H1 (cell line): ENCODE measurements around the gene LOXL4. TPM values are rescaled to one million over a fixed set of nuclear protein-coding genes. Genes with fewer than 3 reads are reported as not detected.
A peak's percentile ranks its signal among the peaks of the same experiment; 100 is the strongest.

ENCODE experiments used
- CTCF ChIA-PET: fragments of 300-600 bp; sonication (Branson Sonifier 250); formaldehyde crosslinking; loops from one replicate; lab custom pipeline; 2021; ENCODE audit not compliant: partially characterized antibody; lab: Charles Lee
- POLR2A ChIA-PET: fragments of 300-600 bp; sonication (Branson Sonifier 250); formaldehyde crosslinking; loops from one replicate; lab custom pipeline; 2021; ENCODE audit warnings: inconsistent platforms; ENCODE audit not compliant: partially characterized antibody; lab: Charles Lee
- DNase-seq, 2 experiments: peaks; one replicate each; pipeline versions ENCODE4 v3.0.0 to v3.0.0-alpha.2; 2010 to 2022; ENCODE audit warnings: low spot score in 2 of 2, low read depth in 1 of 2, mixed read lengths in 1 of 2
- FAIRE-seq: peaks from 2 replicates; lab custom pipeline; 2011; peaks lifted over from hg19 to GRCh38; lab: Jason Lieb, UNC
- H2AFZ ChIP-seq: 2 replicates; pipeline ENCODE4 v1.8.1; 2012; ENCODE audit warnings: low read length, inconsistent platforms
- H2AK5ac ChIP-seq: 2 replicates; pipeline ENCODE4 v1.6.1; 2013; ENCODE audit warnings: low read depth, low read length
- H2BK120ac ChIP-seq: replicated peaks from 2 replicates; pipeline ENCODE3; 2013; ENCODE audit warnings: low read depth, low read length, inconsistent platforms
- H2BK12ac ChIP-seq: 2 replicates; pipeline ENCODE4 v1.6.1; 2013; ENCODE audit warnings: low read depth, low read length
- H2BK15ac ChIP-seq: 2 replicates; pipeline ENCODE4 v1.6.1; 2013; ENCODE audit warnings: low read length
- H2BK20ac ChIP-seq: 2 replicates; pipeline ENCODE4 v1.6.1; 2013; ENCODE audit warnings: low read length
- H2BK5ac ChIP-seq: 2 replicates; pipeline ENCODE4 v1.6.1; 2013; ENCODE audit warnings: low read depth, low read length
- H3K14ac ChIP-seq: 2 replicates; pipeline ENCODE4 v1.6.1; 2013; ENCODE audit warnings: inconsistent platforms; ENCODE audit not compliant: insufficient read length
- H3K18ac ChIP-seq: 2 replicates; pipeline ENCODE4 v1.6.1; 2013; ENCODE audit warnings: low read length; ENCODE audit errors: extremely low read depth
- H3K23ac ChIP-seq: 2 replicates; pipeline ENCODE4 v1.6.1; 2013; ENCODE audit warnings: inconsistent platforms; ENCODE audit not compliant: insufficient read length
- H3K23me2 ChIP-seq: 2 replicates; pipeline ENCODE4 v1.6.1; 2013; ENCODE audit warnings: low read depth, low read length
- H3K27ac ChIP-seq: 2 replicates; pipeline ENCODE4 v1.6.1; 2011; ENCODE audit warnings: low read depth, low read length, inconsistent platforms
- H3K27me3 ChIP-seq, 4 experiments: replicated peaks in 1 of 4; 1 replicate in 1 of 4; 2 replicates in 3 of 4; pipeline versions ENCODE4 v1.6.1 to v1.8.1; 2011 to 2013; ENCODE audit warnings: low read length in 3 of 4, mild to moderate bottlenecking in 3 of 4, inconsistent platforms in 2 of 4, mixed read lengths in 2 of 4, moderate library complexity in 1 of 4; ENCODE audit not compliant: control insufficient read depth in 3 of 4, insufficient read depth in 3 of 4; ENCODE audit errors: extremely low read depth in 1 of 4
- H3K36me3 ChIP-seq, 4 experiments: 2 replicates each; pipeline versions ENCODE4 v1.6.1 to v1.8.1; 2011 to 2013; ENCODE audit warnings: mild to moderate bottlenecking in 4 of 4, low read length in 3 of 4, moderate library complexity in 2 of 4, control low read depth in 1 of 4, inconsistent platforms in 1 of 4; ENCODE audit not compliant: insufficient read depth in 4 of 4, control insufficient read depth in 2 of 4
- H3K4ac ChIP-seq: replicated peaks from 2 replicates; pipeline ENCODE3; 2013; ENCODE audit warnings: low read length, low read depth, mixed read lengths, inconsistent platforms; ENCODE audit not compliant: insufficient read length
- H3K4me1 ChIP-seq, 4 experiments: replicated peaks in 1 of 4; 1 replicate in 1 of 4; 2 replicates in 3 of 4; pipeline versions ENCODE4 v1.6.1 to v1.8.1; 2011 to 2013; ENCODE audit warnings: low read length in 3 of 4, inconsistent platforms in 2 of 4, mixed read lengths in 1 of 4; ENCODE audit not compliant: insufficient read depth in 4 of 4, control insufficient read depth in 3 of 4
- H3K4me2 ChIP-seq, 2 experiments: 2 replicates each; pipeline versions ENCODE4 v1.6.1 to v1.8.1; 2011 to 2013; ENCODE audit warnings: low read depth in 2 of 2, low read length in 2 of 2, control low read depth in 1 of 2, inconsistent platforms in 1 of 2, mild to moderate bottlenecking in 1 of 2; ENCODE audit not compliant: insufficient read depth in 1 of 2
- H3K4me3 ChIP-seq, 4 experiments: fragments of 200-600, 300-600 bp in 1 of 4; sonication (generic), shearing (Covaris generic), sonication (Bioruptor Twin) in 1 of 4; 2 replicates each; pipeline versions ENCODE4 v1.5.1 to v1.8.1; 2011 to 2016; ENCODE audit warnings: low read length in 4 of 4, low read depth in 3 of 4, control low read depth in 2 of 4, inconsistent platforms in 2 of 4, mild to moderate bottlenecking in 2 of 4, mixed read lengths in 1 of 4, moderate library complexity in 1 of 4; ENCODE audit not compliant: insufficient read depth in 2 of 4; ENCODE audit errors: extremely low read depth in 1 of 4
- H3K56ac ChIP-seq: replicated peaks from 2 replicates; pipeline ENCODE3; 2013; ENCODE audit warnings: low read depth, mild to moderate bottlenecking, mixed read lengths, low read length, inconsistent platforms; ENCODE audit not compliant: insufficient read length
- H3K79me1 ChIP-seq: 2 replicates; pipeline ENCODE4 v1.6.1; 2013; ENCODE audit warnings: low read depth, low read length, control low read depth
- H3K79me2 ChIP-seq, 2 experiments: 2 replicates each; pipeline versions ENCODE4 v1.6.1 to v1.8.1; 2012 to 2013; ENCODE audit warnings: low read length in 2 of 2, mild to moderate bottlenecking in 2 of 2, inconsistent platforms in 1 of 2; ENCODE audit not compliant: insufficient read depth in 2 of 2, control insufficient read depth in 1 of 2
- H3K9ac ChIP-seq, 4 experiments: replicated peaks in 1 of 4; 1 replicate in 1 of 4; 2 replicates in 3 of 4; pipeline versions ENCODE4 v1.6.1 to v1.8.1; 2011 to 2013; ENCODE audit warnings: low read depth in 3 of 4, low read length in 3 of 4, control low read depth in 2 of 4, mild to moderate bottlenecking in 2 of 4, moderate library complexity in 2 of 4, inconsistent platforms in 1 of 4; ENCODE audit errors: extremely low read depth in 1 of 4
- H3K9me3 ChIP-seq, 2 experiments: 2 replicates each; pipeline versions ENCODE4 v1.6.1 to v1.8.1; 2012 to 2013; ENCODE audit warnings: mild to moderate bottlenecking in 2 of 2, moderate library complexity in 2 of 2, control low read depth in 1 of 2, inconsistent platforms in 1 of 2, low read depth in 1 of 2, low read length in 1 of 2, mixed read lengths in 1 of 2; ENCODE audit not compliant: insufficient read depth in 2 of 2
- H4K20me1 ChIP-seq, 2 experiments: replicated peaks in 1 of 2; 2 replicates each; pipeline versions ENCODE3 to v1.8.1; 2011 to 2013; ENCODE audit warnings: inconsistent platforms in 2 of 2, low read length in 2 of 2, mild to moderate bottlenecking in 1 of 2; ENCODE audit not compliant: insufficient read depth in 2 of 2, control insufficient read depth in 1 of 2
- H4K5ac ChIP-seq: 2 replicates; pipeline ENCODE4 v1.6.1; 2013; ENCODE audit warnings: low read length, low read depth, mixed read lengths, inconsistent platforms; ENCODE audit not compliant: insufficient read length
- H4K8ac ChIP-seq: 2 replicates; pipeline ENCODE4 v1.8.0; 2013; ENCODE audit warnings: mild to moderate bottlenecking, moderate library complexity, low read length, inconsistent platforms; ENCODE audit not compliant: insufficient read depth; ENCODE audit errors: extremely low read depth
- H4K91ac ChIP-seq: replicated peaks from 2 replicates; pipeline ENCODE3; 2013; ENCODE audit warnings: low read length, mixed read lengths, inconsistent platforms; ENCODE audit not compliant: insufficient read length
- CTBP2 ChIP-seq: IDR thresholded peaks from 2 replicates; pipeline ENCODE4 v1.7.0; 2011; ENCODE audit warnings: borderline replicate concordance, mild to moderate bottlenecking, moderate library complexity, mixed read lengths, low read length; ENCODE audit not compliant: insufficient read depth, insufficient read length
- HDAC6 ChIP-seq: IDR thresholded peaks from one replicate; pipeline ENCODE4 v1.7.1; 2012; ENCODE audit warnings: low read depth, mild to moderate bottlenecking, inconsistent platforms, low read length, moderate library complexity
- KDM5A ChIP-seq: fragments of 200-600 bp; IDR thresholded peaks from 2 replicates; pipeline ENCODE4 v1.7.1; 2012; ENCODE audit warnings: mild to moderate bottlenecking, low read length, inconsistent platforms, mixed read lengths
- RFX5 ChIP-seq: IDR thresholded peaks from 2 replicates; pipeline ENCODE4 v1.6.1; 2011; ENCODE audit warnings: low read depth, low read length, improper control_type of control experiment, borderline replicate concordance
- RNF2 ChIP-seq: fragments of 200-900, 300-1000 bp; sonication (generic); IDR thresholded peaks from 2 replicates; pipeline ENCODE4 v1.7.1; 2016; ENCODE audit warnings: borderline replicate concordance, low read depth, mild to moderate bottlenecking, antibody characterized with exemption, low read length; ENCODE audit not compliant: poor library complexity, severe bottlenecking; ENCODE audit errors: missing control alignments
- SAP30 ChIP-seq: fragments of 300-600 bp; sonication (generic); IDR thresholded peaks from 2 replicates; pipeline ENCODE4 v1.7.1; 2012; ENCODE audit warnings: low read length, moderate library complexity, mild to moderate bottlenecking, inconsistent platforms; ENCODE audit not compliant: insufficient read depth, insufficient replicate concordance
- SIN3A ChIP-seq, 2 experiments: IDR thresholded peaks in 1 of 2; conservative IDR thresholded peaks in 1 of 2; 2 replicates each; pipeline ENCODE4 v1.6.1; 2011 to 2012; ENCODE audit warnings: low read length in 2 of 2, improper control_type of control experiment in 1 of 2, low read depth in 1 of 2, mild to moderate bottlenecking in 1 of 2
- SIRT6 ChIP-seq: IDR thresholded peaks from one replicate; pipeline ENCODE4 v1.7.1; 2012; ENCODE audit warnings: low read length, inconsistent platforms
- SUZ12 ChIP-seq: fragments of 200-600 bp; sonication (generic); IDR thresholded peaks from 2 replicates; pipeline ENCODE4 v1.6.1; 2012; ENCODE audit warnings: mild to moderate bottlenecking, inconsistent platforms, low read length, moderate library complexity, mixed read lengths
- TCF12 ChIP-seq: IDR thresholded peaks from 2 replicates; pipeline ENCODE4 v1.6.1; 2011; ENCODE audit warnings: low read depth, mild to moderate bottlenecking, low read length
- WGBS, 2 experiments: shearing (Covaris generic) in 1 of 2; methylation state at CpG; one replicate each; pipeline versions ENCODE4 v1.1.6 to v1.1.7; 2013 to 2015; ENCODE audit warnings: low lambda C conversion rate in 2 of 2, mixed read lengths in 2 of 2, inconsistent platforms in 1 of 2, low coverage in 1 of 2, missing lambda C conversion rate in 1 of 2; ENCODE audit not compliant: insufficient replicate concordance in 2 of 2, insufficient coverage in 1 of 2, insufficient read length in 1 of 2; ENCODE audit errors: extremely low coverage in 1 of 2, missing lambda C conversion rate in 1 of 2; 5-methylcytosine and 5-hydroxymethylcytosine counted together
- polyA plus RNA-seq, 7 experiments: library from polyadenylated mRNA; depleted of rRNA in 3 of 7; stranded (reverse) in 5 of 7; unstranded in 2 of 7; fragments of >200 nt in 5 of 7; fragments of 200-250 nt in 2 of 7; gene quantifications; 1 replicate in 5 of 7; 2 replicates in 1 of 7; 4 replicates in 1 of 7; pipeline versions ENCODE4 v1.2.1 to v1.2.3, GENCODE V29; 2011 to 2013; ENCODE audit warnings: missing spikeins in 2 of 7, mixed read lengths in 2 of 7
- total RNA-seq: library from RNA; stranded (reverse); fragmentation: NEBNext Ultra II Directional; extraction: Animal tissue kit (Norgen Biotek cat#: 25700); gene quantifications from 2 replicates; pipeline ENCODE4 v1.2.1, GENCODE V29; 2021
- TF ChIP-seq, protein P1 (sequence below): IDR thresholded peaks from 2 replicates; pipeline ENCODE4 v1.6.1; 2012; ENCODE audit warnings: inconsistent platforms
- TF ChIP-seq, protein P2 (sequence below): IDR thresholded peaks from 2 replicates; pipeline ENCODE4 v1.6.1; 2012; ENCODE audit warnings: inconsistent platforms

LOXL4 gene
- total and polyA plus RNA-seq, 2 of the 8 experiments (the other 6 are each of a cell fraction or from before 2014, with no cell fraction given), result 0.13 to 0.27 TPM

DNA sequence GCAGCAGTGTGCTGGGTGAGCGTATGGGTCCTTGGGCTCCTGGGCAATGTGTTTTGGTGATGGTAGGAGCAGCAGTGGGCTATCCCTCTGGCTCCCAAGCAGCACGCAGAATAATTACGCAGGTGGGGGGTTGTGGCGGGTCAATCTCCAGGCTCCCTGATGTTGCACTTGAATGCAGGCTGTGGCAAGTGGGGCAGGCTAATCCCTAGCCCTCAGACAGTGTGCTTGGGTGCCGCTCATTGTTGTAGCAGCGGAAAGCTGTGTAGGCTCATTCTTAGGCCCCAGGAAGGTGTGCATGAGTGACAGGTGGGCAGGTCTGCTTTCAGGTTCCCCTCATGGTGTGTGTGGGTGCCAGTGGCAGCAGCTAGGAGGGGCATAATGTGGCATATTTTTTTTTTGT, 44.1 kb downstream of the LOXL4 start:
- H4K5ac ChIP-seq, result no peak overlapping the region
- no peak overlapping the region for H2AFZ ChIP-seq
- no peak overlapping the region for H3K18ac ChIP-seq
- H2BK120ac ChIP-seq, result no peak overlapping the region
- H4K20me1 ChIP-seq, result peaks cover 2 to 3% of the 10 kb centered on the region in 2 experiments
- no peaks in the 10 kb centered on the region for H3K79me1 ChIP-seq
- no peak overlapping the region for H3K27ac ChIP-seq
- POLR2A ChIA-PET, result no interaction called here
- peaks cover 0 to 18% of the 10 kb centered on the region in 2 experiments; a peak in 1 of 4 replicates for H3K79me2 ChIP-seq
- WGBS, 2 experiments, result 83% methylated on average over 5 of the region's 6 CpGs; no CpG with 5 or more reads in 1 of the 2 experiments
- H3K23ac ChIP-seq, result no peak overlapping the region
- H3K9me3 ChIP-seq, result no peaks in the 10 kb centered on the region; a peak in 1 of 4 replicates
- no peak overlapping the region for H3K56ac ChIP-seq
- DNase-seq (no peak), FAIRE-seq (no peak)
- no peak overlapping the region for H2BK15ac ChIP-seq
- no peak overlapping the region for H2AK5ac ChIP-seq
- no peaks in the 10 kb centered on the region; a peak in 1 of 8 replicates for H3K36me3 ChIP-seq
- peak overlapping the region in 1 of 2 experiments; percentile 18; a peak in 1 of 4 replicates for H3K4me2 ChIP-seq
- H4K91ac ChIP-seq, result no peak overlapping the region
- H3K14ac ChIP-seq, result no peak overlapping the region
- no peaks in the 10 kb centered on the region for H3K27me3 ChIP-seq
- no peak overlapping the region for H2BK12ac ChIP-seq
- H3K9ac ChIP-seq, result no peak overlapping the region
- H2BK20ac ChIP-seq, result no peak overlapping the region
- no peak overlapping the region for H2BK5ac ChIP-seq
- CTCF ChIA-PET, result no interaction called here
- H3K4me3 ChIP-seq, result no peak overlapping the region
- no peak overlapping the region for H3K4ac ChIP-seq
- H4K8ac ChIP-seq, result no peak overlapping the region
- H3K23me2 ChIP-seq, result no peaks in the 10 kb centered on the region
- H3K4me1 ChIP-seq, result peaks cover 0 to 5% (median 3%) of the 10 kb centered on the region in 4 experiments; a peak in 5 of 7 replicates
- TF ChIP-seq, protein P1, sequence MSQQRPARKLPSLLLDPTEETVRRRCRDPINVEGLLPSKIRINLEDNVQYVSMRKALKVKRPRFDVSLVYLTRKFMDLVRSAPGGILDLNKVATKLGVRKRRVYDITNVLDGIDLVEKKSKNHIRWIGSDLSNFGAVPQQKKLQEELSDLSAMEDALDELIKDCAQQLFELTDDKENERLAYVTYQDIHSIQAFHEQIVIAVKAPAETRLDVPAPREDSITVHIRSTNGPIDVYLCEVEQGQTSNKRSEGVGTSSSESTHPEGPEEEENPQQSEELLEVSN, result no peak
- TF ChIP-seq SUZ12 (no peak), RNF2 (no peak), TCF12 (no peak), SIN3A (conservative IDR thresholded peaks at IDR 0.05 in 1 of 2, IDR thresholded peaks at IDR 0.05 in 1 of 2; ENCODE audit: low read depth in 1 of 2, low read length in 2 of 2) (no peak), CTBP2 (no peak), KDM5A (no peak), HDAC6 (no peak), RFX5 (no peak), SIRT6 (no peak), SAP30 (no peak)
- TF ChIP-seq, protein P2, sequence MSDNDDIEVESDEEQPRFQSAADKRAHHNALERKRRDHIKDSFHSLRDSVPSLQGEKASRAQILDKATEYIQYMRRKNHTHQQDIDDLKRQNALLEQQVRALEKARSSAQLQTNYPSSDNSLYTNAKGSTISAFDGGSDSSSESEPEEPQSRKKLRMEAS, result no peak
